Activated CD8-positive, alpha-beta memory T cell treated with anti-CD3 and anti-CD28 coated beads, Interleukin-2, amount 50 U/mL, for 24 hours (primary cell): ENCODE results near the gene TNIK.

Source experiments
- DNase-seq: peaks from one replicate; pipeline ENCODE4 v3.0.0-alpha.2; 2020; ENCODE audit errors: extremely low read depth

TNIK gene

DNA sequence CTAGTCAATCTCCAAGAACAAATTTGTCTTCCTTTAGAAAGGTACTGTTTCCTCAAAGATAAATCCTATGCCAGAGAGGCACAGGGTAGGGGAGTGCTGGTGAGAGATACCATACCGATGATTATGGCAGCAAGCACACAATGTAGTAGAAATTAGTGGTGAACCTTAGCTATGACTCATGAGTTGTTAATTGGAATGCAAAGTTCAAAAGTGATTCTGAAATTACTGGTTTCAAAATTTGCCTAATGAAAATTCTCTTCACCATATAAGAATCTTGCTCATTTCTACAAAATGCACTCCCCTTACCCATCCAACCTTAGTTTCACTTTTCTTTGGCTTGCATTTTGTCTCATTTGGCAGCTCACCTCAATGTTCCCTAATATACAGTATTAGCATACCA is 294.2 kb downstream of the TNIK start:
- no peak for DNase-seq

DNA sequence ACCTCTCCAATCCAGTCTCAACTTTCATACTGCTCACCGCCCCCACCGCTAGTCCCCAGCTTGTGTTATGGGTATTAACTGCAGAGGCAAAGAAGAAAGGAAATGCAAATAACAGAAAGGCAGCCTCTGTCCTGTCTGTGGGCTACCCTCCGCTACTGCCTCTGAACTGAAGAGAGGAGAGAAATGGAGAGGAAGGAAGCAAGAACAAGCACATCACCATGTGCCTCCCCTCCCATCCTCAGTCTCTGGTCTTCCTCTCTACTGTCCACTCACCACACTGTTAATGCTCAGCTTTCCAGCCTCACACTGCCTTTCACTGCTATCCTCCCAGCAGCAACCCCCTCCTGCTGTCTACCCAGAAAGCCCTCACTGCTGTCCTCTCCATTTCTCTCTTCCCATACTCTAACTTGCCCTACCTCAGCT is 294.7 kb downstream of the TNIK start:
- no peak for DNase-seq

DNA sequence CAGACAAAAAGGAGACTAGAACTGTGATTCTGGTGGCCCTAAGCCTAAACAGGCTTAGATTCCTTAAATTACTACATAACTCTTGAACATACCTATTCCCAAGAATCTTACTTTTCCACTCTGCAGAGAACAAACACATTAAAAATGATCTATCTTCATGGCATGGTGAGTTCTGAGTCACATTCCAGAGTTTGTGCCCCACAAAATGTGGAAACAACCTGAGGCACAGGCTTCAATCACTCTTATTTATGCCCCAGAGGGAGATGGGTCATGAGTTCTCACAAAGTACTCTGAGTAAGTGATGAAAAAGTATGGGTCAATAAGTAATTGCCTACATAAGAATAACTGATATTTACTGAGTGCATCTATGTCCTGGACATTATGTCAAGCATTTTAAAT is 296.1 kb downstream of the TNIK start:
- DNase-seq: no peak

DNA sequence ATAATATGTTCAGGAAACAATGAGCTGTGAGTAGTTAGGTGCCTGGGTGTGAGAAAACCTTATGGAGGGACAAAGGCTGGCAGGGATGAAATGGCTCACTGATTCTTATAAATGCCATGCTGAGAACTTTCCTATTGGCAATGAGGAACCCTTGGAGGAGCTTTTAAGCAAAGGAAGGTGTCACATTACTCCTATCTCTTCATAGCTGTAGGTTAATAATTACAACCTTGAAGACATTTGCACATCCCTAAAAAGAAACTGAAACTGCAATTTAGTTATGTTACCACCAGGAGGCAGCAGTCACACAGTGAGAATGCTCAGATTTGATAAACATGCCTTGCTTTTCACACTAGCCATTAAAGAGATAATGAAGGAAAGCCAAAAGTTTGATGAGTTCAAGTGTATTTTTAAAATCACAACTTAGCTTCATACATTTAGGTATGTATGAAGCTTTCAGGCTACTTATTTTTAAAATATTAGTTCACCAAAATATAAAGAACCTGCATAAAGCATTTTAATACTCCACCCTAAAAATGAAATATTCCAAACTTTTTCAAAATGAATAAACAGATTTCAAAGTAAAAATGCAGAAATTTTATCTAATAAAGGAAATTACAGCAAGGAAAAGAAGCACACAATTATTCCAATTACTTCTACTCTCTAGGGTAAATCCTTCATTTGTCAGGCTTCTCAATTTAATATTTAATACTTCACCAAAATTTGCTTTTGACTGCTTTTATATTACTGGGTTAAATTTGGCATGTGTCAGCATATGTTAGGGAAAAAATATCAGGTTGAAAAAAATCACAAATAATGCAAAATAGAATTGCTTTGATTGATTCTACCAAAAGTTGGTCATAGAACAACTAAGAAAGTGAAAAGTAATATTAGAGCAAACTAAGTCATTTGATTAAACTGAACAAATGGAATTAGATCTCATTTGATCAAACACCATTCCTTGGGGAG is 296.8 kb downstream of the TNIK start:
- DNase-seq: no peak

DNA sequence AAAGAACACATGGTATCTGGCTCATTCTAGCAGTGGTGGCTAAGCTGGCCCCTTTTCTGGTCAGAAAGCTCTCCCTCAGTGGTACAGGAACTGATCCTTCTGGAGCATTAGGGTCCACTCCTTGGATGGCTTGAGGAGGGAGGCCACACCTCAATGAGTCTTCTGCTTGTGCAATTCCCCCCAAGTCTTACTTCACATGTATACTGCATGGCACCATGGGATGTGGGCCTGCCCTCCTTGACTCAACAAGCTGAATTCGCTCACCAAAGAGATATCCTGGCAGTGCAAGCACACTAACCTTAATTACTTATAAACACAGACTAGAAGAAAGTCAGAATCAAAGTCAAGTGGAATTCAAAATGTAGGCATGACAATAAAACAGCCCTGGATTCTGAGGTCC is 299.9 kb downstream of the TNIK start:
- DNase-seq: no peak

DNA sequence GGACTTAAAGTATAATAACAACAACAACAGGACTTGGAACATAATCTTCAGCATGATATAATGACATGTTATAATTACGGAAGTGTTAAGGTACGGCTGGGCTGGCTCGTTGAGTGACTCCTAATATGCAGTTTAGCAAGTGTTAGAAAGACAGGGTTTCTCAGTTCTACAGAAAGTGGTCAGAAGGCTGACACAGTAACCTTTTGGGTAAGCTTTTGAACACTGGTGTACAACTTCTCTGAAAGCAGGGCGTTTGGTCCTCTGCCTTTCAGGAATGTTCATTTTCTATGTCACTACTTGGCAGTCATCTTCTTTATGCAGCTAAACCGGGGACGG is 300.4 kb downstream of the TNIK start:
- DNase-seq: no peak

DNA sequence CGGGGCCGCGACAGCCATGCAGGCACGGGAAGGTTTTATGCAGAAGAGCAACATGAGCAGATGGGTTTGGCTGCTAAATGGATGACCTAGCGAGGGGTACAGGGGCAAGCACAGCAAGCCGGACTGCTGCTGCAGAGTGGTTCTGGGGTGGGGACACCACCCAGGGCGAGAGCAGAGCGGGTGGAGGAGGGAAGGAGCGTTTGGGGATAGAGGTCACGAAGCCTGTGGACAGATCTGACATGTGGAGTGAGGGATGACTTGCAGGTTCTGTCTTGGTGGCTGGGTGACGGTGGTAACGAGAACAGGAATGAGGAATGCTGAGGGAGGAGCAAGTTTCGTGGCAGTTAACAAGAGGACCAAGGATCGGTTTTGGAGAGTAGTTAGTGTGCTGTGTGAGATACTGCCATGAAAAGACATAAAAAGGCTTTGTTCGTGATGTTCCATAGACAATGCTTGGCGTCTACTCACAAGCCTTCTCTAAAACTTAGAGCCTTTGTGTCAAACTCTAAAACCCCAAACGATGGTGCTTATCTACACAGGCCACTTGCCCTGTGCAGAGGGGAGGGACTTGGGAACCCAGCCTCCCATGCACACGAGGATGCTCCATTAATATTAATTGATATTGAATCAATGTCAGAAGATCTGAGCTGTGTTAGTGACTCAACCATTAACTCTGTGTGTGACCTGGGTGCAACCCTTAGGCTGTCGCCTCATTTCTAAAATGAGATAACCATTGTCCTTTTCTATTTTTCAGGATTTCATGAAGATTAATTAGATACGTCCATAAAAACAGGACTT is 301.0 kb downstream of the TNIK start:
- no peak for DNase-seq

DNA sequence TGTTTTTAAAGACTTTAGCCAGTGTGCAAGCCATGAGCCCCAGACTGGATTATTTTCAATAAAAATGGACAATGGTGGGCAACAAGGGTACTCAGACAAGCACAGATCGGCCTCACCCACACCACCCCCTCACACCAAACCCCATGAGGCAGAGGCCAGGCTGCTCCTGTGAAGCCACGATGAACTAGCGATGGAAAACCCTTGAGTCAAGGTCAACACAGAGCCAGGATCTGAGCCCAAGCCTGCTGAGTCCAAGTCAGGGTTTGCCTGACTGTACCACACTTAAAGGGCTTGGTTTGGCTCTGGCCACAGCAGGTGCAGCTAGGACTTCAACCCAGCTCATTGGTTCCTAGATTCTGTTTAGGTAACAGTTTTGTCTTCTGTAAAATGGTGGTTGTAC is 302.2 kb downstream of the TNIK start:
- no peak for DNase-seq

DNA sequence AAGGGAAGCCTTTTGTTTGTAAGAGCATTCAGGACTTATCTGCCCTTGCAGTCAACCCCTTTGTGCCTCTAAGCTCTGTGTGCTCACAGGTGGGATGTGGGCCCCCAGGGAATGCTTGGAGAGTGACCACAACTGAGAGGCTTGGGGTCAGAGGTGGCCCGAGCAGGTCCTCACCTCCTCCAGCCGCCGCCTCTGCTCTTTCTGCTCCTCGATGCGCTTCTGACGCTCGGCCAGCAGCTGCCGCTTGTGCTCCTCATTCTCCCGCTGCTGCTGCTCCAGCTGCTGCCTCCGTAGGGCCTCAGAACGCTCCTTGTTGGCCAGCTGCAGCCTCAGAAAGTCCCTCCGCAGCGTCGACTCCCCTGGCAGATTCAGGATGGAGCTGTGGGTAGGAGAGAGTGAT is 302.9 kb downstream of the TNIK start:
- no peak for DNase-seq

DNA sequence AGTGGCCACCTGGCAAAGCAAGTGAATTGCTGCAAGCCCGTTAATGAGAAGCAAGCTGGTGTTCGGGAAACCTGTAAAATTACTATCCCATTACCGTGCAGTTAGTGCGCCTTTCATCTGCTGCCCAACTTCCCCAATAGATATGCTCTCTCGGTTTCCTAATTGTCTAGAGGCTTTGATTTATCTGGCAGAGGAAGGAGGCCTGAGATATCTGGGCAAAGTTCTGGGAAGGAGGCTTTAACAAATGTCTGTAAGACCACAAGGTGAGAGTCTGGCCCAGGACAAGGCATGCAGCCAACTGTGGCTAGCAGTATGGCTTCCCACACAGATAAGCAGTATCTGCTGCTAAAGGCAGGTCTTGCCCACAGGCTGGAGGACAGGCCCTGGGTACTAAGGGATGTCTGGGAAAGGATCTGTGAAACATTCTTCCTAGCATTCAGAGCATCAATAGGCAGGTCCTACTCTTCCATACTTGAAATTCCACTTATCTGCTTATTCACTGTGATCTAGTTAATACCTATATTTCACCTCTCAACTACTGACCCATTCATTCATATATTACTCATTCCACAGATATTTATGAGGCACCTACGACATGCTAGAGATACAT is 303.7 kb downstream of the TNIK start:
- DNase-seq: no peak

DNA sequence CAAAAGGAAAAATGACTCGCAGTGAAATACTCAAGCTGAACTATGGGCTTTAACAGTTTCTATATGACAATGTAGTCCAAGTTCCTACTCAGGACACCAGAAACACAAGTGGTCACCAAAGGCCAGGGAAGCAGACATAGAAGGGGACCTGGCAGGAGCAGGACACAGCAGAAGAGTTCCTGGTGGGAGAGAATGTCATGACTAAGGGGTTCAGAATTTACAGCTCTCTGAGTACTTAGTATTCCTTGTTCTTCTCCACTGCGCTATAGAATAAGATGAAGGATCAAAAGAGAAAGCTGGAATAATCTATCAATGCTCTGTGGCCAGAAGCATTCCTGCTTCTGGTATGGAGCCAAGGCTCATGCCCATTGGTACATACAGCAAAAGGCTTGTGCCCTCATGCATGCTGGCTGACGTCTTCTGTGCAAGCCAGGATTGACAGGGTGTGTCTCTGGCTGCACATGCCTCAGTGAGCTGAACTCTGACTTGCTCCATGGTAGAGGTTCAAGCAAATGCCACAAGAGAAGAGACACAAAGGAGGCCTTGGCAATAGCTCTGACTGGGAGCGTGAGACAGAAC is 305.0 kb downstream of the TNIK start:
- no peak for DNase-seq

DNA sequence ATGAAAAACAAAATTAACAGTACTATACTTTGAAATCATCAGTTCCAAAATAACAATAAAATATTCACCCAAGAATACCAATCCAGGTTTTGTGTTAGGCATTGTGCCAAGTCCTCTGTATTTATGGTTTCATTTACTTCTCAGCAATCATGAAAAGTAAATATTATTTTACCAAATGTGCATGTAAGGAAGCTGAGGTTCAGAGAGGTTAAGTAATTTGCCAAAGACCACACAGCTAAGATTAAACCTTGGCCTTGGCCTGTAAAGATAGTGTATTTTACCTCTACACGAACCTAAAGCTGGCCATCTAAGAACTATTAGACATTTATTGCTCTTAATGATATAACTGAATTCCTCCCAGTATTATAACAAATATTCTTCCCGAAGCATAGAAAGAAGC is 309.3 kb downstream of the TNIK start:
- DNase-seq: no peak

DNA sequence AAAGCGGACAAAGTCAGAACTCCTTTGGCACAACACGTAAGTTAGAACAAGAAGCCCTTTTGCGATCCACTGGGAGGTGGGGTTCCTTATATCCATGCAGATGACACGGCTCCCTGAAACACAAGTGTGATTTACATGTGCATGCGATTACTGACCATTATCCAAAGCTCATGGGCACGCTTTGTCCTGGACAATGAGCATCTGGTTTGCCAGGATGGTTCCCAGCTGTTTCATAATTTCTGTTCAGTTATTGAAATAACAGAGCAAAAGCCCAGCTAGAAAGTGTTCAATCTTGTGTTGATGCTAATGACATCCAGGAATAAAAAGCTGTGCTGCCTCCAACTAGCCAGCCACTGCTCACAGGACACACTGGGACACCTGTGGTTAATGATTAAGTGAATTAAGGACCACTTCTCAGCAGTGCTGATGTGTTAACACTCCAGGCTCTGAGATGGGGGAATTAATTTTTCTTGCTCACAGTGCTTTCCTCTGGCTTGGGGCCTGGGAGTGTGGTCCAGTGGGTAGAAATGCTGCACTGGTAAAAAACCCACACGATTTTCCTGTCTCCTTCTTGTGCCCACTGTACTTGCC is 310.6 kb downstream of the TNIK start:
- no peak for DNase-seq

DNA sequence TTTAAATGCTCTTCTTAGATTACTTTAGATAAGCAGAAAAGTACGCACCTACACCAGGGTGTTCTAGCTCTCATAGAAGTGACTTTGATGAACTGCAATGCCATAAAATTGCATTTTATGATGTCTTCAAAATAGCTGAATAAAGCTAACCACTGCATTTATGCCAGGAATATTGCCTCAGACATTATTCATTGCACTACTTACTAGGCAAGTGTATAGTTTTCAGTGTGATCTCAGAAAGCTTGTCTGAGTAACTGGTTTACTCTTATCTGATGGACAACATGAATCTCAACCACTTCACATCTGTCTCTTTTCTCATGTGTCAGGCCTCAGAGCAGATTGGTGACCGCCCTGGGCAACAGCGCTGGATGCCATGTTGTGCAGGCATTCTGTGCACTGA is 314.4 kb downstream of the TNIK start:
- DNase-seq: no peak

DNA sequence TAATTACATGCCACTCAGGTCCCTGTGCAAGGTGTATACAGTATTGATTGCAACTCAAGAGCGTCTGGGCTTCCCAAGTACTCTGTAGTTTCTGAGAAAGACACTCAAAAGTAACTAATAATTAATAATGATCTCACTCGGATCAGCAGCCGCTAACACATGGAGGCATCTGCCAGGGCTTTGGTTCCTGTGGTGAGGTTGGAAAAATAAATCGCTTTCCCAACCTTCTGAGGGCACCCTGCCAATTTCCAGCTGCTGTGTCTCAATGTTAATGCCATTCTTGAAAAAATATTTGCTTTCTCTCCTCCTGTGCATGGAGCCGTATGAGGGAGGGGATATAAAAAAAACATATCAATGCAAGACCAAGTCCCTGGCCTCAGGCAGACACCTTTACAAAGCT is 317.2 kb downstream of the TNIK start:
- DNase-seq: no peak

DNA sequence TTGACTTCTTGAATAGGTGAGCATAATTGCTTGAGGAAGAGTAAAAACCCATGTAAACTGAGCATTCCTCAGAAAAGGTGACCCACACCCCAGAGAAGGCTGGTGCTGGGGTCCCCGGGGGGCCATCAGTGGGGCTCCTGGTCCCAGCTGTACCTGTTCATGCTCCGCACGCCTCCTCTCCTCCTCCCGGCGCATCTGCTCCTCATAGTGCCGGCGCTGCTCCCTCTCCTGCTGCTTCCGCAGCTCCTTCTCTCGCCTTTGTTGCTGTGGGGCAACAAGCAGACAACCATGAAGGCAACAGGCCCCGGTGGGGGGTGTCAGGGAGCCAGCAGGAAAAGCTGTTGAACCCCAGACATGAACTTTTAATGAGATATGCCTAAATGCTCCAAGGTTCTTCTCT is 320.0 kb downstream of the TNIK start:
- DNase-seq: no peak

DNA sequence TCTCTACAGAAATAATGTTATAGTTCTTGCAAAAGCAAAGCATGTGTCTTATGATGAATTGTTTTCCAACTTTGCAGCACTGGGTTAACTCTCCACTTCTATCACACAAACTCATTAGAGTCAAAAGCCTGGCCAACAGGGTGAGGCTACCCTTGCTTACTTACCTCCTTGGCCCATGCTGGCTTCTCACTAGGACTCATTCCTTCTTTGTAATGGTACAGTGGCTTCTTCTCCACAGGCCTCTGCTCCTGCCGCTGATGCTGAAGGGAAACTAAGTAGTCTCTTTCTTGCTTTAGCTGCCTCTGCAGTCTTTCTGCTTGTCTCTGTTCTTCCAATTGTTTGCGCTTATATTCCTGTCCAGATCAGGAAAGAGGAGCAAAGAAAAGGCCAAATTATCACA is 322.2 kb downstream of the TNIK start:
- DNase-seq: no peak

DNA sequence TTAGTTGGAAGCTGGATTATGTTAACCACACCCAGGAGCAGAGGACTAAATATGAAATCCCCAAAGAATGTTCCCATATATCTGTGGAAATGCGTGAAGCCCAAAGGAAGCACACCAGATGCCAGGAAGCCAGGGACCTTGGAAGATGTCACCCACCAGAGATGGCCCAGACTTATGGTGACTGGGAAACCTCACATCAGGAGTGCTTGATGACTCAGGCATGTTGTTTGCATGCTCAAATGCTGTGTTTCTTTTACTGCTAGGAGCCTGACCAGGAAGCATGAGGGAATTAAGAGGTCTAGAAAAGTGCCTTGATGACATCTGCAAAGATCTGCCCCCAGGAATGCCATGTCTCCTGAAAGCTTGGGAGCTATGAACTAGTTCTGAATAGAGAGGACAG is 324.7 kb downstream of the TNIK start:
- DNase-seq: no peak

DNA sequence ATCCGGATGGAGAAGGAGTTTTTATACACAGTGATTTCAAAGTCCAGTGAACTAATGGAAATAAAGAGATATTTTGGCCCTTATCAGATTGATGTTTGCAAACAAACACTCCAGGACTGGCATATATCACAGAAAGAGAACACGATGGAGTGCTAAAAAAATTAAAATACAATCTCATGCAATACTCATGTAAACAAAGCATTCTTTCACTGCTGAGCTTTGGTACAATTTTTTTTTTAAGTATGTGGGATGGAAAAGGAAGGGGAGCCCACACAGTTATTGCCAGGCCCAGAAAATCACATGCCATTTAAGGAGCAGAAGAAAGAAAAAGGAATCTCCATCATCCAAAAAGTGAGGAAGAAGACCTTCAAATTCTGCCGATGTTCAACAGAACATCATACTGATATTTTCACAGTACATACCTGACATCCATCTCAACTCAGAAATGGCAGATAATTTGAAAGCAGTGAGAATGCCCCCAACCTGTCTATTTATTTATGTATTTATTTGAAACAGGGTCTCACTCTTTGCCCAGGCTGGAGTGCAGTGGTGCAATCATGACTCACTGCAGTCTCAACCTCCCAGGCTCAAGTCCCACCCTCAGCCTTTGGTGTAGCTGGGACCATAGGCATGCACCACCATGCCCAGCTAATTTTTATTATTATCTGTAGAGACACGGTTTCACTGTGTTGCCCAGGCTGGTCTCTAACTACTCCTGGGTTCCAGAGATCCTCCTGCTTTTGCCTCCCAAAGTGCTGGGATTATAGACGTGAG is 326.2 kb downstream of the TNIK start:
- no peak for DNase-seq

DNA sequence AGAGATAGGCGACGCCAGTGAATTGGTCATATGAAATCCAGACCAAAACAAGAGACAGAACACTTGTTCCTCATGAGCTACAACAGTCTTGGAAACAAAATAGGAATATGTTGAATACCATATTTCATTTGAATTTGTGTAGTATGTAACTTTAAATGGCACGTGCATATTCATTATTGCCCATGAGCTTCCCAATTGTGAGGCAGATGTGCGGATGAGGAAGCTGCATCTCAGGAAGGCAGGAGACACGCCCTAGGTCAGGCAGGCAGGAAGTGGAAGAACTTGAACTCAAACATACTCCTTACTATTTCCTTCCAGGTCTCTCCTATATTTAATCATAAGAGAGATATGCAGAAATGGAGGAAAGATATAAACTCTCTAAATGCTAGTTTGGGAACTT is 326.9 kb downstream of the TNIK start:
- DNase-seq: no peak

DNA sequence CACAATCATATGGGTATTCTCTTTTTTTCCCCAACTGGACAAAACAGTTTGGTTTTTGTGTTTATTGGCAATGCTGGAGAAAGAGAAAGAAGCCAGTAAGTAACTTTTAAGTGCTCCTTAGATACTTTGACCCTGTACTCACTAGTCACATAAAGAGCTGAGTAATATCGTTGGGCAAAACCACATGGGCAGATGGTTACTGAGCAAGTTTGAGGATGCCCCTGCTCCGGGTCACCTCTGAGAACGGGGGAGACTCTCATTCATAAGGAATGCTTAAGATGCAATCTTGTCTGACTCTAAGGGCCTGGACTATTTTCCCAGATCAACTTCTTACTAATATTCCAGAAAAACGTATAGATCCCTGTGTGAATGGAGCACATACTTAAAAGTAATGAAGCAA is 327.3 kb downstream of the TNIK start:
- no peak for DNase-seq
